Astrocyte of the cerebellum (primary cell): Measurements from ENCODE around the gene ZNF587.
"Not testable (repeated sequence)": the region's sequence is repeated elsewhere in the genome, so short reads cannot be mapped to it uniquely, and the experiment has no call there.

Experiments used
- DNase-seq: peaks from one replicate; pipeline ENCODE4 v3.0.0-alpha.2; 2011; ENCODE audit warnings: low read depth
- H3K4me3 ChIP-seq: 2 replicates; pipeline ENCODE4 v1.5.1; 2011; ENCODE audit warnings: mild to moderate bottlenecking, low read depth, low read length, moderate library complexity
- in situ Hi-C: cut with HindIII; loops from 2 replicates; pipeline ENCODE4 v1.10.0; 2017; ENCODE audit warnings: low sequenced_read_pairs
- TF ChIP-seq, protein P1 (sequence below): IDR thresholded peaks from 2 replicates; pipeline ENCODE4 v1.5.1; 2012; ENCODE audit warnings: low read length, low read depth, moderate library complexity, mild to moderate bottlenecking; ENCODE audit errors: missing control alignments

ZNF587 gene

DNA sequence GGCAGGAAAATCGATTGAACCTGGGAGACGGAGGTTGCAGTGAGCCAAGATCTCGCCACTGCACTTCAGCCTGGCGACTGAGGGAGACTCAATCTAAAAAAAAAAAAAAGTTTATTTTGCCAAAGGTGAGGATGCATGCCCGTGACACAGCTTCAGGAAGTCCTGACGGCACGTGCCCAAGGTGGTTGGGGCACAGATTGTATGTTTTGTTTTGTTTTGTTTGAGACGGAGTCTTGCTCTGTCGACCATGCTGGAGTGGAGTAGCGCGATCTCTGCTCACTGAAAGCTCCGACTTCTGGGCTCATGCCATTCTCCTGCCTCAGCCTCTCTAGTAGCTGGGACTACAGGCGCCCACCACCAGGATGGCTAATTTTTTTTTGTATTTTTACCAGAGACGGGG is 31.7 kb upstream of the ZNF587 start:
- in situ Hi-C loops: no loop called here
- H3K4me3 ChIP-seq: no peak overlapping the region
- DNase-seq: no peak
- TF ChIP-seq, protein P1, sequence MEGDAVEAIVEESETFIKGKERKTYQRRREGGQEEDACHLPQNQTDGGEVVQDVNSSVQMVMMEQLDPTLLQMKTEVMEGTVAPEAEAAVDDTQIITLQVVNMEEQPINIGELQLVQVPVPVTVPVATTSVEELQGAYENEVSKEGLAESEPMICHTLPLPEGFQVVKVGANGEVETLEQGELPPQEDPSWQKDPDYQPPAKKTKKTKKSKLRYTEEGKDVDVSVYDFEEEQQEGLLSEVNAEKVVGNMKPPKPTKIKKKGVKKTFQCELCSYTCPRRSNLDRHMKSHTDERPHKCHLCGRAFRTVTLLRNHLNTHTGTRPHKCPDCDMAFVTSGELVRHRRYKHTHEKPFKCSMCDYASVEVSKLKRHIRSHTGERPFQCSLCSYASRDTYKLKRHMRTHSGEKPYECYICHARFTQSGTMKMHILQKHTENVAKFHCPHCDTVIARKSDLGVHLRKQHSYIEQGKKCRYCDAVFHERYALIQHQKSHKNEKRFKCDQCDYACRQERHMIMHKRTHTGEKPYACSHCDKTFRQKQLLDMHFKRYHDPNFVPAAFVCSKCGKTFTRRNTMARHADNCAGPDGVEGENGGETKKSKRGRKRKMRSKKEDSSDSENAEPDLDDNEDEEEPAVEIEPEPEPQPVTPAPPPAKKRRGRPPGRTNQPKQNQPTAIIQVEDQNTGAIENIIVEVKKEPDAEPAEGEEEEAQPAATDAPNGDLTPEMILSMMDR: no peak

- H3K4me3 ChIP-seq: no peak overlapping the region
- TF ChIP-seq, protein P1: no peak
- in situ Hi-C loops: no loop called here
- DNase-seq: no peak
These were observed 31.3 kb upstream of the ZNF587 start for GRCh38 chr19:57818378-57818777.

DNA sequence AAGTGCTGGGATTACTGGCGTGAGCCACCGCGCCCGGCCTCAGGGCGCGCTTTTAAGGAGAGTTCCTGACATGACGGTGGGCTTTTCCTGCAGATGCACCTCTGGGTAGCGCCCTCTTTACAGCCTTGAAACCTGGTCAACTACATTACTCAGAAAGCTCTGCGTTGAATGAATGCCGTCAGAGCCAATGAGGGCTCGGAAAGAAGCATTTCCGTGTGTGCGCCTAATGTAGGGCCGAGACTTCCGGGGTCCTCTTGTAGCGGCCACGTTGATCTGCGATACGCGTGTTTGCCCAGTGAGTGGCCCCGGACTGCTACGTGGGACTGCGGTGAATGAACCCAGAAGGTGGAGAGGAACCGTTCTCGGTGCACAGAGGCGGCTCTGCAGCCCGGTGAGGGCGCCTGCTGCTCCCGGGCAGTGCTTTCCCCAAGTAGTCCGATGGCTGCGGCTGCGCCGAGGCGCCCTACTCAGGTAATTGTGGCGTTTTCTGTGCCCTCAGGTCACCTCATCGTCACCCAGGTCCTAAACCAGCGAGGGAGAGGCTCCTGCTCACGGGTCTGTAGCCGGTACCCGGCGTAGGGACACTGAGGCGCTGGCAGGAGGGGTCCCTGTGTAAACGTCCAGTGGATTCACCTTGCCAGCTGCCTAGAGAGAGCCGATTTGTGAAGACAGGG is 30.0 kb upstream of the ZNF587 start:
- H3K4me3 ChIP-seq: peak overlapping the region; percentile 97
- TF ChIP-seq, protein P1: peak; percentile 35
- in situ Hi-C loops: no loop called here
- DNase-seq: peak; percentile 86

- in situ Hi-C loops: no loop called here
- no peak for DNase-seq
- H3K4me3 ChIP-seq: peak overlapping the region; percentile 97
- TF ChIP-seq, protein P1: no peak
These were observed 29.1 kb upstream of the ZNF587 start for GRCh38 chr19:57820599-57820998.

DNA sequence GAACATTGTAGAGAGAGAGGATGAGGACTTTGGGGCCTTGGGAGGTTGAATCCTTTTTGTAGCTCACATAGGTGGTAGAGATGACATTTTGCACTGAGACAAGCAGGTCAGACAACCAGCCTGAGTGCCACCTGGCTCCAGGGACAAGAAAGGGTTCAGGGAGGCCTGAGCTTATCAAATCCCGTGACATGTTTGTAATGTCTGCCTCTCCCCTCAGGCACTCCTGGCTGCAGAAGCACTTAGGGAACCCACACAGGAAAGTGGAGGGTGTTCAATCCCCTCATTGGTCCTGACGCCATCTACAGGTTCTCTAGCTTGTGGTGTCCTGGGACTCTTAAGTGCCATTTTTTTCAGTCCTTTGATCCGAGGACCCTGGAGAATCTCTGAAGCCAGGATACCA is 28.6 kb upstream of the ZNF587 start:
- H3K4me3 ChIP-seq, in situ Hi-C loops, DNase-seq: not testable (repeated sequence)

DNA sequence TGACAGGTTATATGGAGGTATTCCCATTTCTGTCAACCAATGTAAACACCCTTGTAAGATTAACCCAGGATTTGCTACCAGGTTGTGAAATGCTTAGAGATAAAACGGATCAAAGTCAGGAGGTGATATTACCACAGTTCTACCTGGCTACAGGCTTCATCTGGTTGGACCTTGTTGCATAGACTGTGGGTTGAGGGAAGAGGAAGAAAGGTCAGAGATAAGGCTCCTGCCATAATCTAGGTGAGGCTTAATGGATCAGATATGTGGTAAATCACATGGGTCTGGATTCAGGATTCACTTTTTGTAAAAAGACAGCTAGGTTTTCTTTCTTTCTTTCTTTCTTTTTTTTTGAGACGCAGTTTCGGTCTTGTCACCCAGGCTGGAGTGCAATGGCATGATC is 28.2 kb upstream of the ZNF587 start:
- in situ Hi-C loops, DNase-seq, H3K4me3 ChIP-seq: not testable (repeated sequence)

DNA sequence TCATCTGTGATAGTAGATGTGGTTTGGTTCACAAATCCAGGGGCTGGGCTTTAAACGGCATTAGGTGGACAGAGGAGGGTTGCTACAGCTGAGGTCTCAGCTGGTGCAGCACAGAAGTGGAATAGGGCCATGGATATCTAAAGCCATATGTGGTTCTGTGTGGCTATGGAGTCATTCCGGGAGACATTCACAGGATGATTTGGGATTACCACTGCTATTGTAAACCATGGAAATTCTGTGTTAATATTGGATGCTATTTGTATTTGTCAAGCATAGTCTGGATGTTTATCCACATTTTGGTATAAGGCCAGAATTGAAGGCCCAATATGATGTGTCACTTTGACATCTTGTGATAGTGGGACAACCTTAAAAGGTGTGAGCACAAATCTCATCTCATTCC is 26.5 kb upstream of the ZNF587 start:
- DNase-seq, H3K4me3 ChIP-seq, in situ Hi-C loops: not testable (repeated sequence)

GRCh38 chr19:57823608-57824007 is 26.1 kb upstream of the ZNF587 start:
- H3K4me3 ChIP-seq, DNase-seq, in situ Hi-C loops: not testable (repeated sequence)

DNA sequence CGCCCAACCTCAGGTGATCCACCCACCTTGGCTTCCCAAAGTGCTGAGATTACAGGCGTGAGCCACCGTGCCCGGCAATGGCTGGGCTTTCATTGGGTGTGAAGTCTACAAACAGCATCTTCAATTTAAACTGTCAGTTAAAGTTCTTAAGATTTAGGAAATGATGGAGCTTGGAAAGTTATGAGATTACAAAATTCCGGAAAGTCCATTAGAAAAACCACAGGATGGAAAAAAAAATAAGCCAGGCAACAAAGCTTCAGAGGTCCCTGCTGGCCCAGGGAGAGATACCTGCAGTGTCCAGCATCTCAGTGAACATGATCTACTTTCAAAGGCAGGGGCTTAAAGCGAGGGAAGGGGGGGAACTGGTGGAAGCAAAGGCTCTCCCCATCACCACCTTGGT is 24.1 kb upstream of the ZNF587 start:
- no peak for DNase-seq
- in situ Hi-C loops: no loop called here
- no peak overlapping the region for H3K4me3 ChIP-seq
- TF ChIP-seq, protein P1: no peak
